COLO668 (cell line): ENCODE measurements around the gene ROBO4.

Experiments
- DNase-seq: peaks from one replicate; lab custom pipeline; 2025; ENCODE audit not compliant: unreplicated experiment; lab: John Stamatoyannopoulos, UW

The ROBO4 gene

DNA sequence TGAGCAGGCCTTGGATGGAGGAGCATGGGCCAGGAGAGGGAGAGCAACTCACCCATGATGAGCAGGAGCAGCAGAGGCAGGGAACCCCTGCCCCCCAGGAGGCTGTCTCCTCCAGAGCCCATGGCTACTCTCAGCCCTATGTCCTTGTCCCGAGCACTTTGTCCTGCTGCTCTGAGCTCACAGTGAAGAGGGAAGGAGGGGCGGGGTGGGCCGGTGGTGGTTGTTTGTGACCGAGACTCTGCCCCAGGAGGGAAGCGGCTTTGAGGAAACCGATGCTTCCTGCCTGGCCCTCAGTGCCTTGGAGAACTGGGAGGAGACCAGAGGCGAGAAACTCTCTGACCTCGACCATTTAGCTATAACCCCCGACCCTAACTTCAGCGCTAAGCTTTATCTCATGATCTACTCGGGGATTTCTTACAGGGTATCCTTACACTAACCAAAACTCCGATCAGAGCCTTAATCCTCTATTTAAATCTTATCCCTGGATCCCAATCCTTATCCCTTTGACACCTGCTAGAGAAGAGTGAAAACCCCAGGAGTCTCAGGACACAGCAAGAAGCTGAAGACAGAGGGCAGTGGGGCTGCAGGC, at the start of gene ROBO4:
TSS of gene ROBO4 (minus strand) at position 192 of the 589 bp plus-strand sequence. CDS start at position 122, 70 bp downstream.
- DNase-seq, result no peak

DNA sequence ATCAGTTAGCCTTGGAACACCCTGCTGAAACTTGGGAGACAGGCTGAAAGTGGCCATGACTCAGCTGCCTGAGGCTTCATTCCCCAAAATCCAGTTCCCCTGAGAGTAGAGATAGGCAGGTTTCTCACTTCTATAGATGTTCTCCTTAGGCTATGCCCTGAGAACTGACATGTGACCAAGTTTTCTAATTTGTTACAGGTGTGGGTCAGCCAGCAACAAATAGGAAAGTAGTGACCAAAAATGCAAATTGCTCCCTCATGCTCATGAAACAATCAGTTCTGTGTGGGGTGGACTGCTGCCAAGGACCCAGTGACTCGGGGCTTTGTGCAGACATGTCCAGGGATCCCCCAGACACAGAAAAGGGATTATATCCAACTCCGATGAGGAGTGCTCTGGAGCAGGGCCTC, 49.1 kb upstream of the ROBO4 start:
- no peak for DNase-seq

DNA sequence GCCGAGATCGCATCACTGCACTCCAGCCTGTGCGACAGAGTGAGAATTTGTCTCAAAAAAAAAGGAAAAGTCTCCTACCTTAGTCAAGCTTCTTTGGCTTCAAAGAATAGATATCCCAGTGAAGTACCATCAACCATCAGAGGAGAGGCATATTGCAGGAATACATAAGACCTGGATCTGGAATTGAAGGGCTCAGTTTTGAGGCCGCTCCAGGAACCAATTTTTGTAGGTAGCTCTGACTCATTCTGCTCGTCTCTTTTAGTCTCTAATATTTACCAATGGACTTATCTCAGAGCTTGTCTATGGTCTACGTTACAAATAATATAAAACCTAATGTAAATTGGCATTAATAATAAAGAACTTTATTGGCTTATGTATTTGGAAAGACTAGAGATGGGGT, 48.2 kb upstream of the ROBO4 start:
- no peak for DNase-seq

DNA sequence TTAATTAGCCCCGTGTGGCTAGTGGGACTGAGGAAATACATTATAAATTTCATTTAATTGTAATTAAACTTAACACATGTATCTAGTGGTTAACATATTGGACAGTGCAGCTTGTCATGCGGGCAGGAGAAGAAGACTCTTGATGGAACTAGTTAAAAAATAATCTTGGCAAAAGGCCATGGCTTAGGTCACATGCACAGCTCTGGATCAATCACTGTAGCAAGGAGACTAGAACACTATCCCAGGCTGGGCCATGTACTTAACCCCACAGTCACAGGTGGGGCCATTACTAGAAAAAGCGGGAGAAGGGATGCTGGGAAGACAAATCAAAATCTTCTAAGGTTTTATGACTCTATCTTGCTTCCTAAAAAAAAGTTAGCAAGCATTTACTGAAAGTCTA, 46.9 kb upstream of the ROBO4 start:
- DNase-seq, result no peak

DNA sequence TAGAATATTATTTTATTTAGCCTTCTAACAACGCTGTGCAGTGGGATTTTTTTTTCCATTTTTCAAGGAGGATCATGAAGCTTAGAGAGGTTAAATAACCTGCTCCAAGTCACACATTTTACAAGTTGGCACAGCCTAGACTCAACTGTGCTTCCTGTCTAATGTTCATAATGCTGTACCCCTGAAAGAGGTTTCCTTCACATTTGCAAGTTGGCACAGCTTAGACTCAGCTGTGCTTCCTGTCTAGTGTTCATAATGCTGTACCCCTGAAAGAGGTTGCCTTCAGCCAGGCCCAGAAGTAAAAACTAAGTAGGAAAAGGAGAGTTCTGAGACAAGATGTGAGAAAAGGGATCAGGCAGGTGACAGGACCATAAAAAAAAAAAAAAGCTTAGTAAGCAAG, 46.1 kb upstream of the ROBO4 start:
- DNase-seq, result no peak

DNA sequence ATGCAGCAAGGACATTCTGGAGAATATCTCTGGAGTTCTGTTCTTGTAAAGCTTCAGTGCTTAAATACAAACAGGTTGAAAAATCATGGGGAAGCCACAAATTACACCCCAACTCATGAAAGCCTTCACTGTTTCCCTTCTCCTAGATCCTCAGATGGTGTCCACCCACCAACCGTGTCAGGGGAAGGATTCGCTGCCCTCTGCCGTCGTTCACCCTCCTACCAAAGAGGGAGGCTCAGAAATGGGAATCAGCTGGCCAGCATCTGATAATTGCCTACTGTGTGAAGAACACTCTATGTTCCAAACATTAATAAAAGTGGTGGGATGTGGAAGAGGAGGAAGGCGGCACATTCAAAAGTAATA, 45.6 kb upstream of the ROBO4 start:
- DNase-seq, result no peak

DNA sequence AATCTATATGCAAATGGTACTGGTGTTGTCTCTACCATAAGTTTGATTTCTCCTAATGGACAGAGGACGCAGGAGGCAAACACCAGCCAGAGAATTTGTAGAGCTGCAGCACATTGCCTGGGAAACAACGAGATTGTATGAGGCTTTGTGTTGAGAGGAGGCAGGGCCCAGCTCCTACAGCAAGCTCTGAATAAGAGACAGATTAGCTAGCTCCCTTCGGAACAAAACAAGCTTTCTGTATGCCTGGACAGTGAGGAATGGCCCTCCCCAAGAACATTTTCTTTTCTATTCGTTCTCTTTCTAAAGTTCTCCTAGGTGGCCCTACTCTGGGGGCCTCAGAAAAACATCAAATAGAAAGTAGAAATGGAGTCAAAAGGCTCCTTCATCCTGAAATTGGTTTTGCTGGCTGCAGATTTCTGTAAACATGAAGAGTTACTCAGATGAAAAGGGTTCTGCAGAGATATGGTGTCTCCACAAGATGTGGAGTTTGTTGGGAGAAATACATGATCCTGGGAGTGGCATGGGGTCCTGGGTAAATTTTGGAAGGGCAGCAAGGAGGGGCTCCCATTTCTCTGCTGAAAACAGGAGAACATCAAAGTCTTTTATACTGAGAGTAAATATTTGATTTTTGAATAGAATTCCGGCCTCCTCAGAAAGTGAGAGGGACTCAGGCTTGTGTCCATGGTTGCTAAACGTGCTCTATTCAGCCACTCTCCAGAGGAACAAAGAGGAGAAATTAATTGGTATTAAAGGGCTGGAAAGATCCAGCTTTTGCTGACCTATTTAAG, 45.0 kb upstream of the ROBO4 start:
- DNase-seq, result no peak

DNA sequence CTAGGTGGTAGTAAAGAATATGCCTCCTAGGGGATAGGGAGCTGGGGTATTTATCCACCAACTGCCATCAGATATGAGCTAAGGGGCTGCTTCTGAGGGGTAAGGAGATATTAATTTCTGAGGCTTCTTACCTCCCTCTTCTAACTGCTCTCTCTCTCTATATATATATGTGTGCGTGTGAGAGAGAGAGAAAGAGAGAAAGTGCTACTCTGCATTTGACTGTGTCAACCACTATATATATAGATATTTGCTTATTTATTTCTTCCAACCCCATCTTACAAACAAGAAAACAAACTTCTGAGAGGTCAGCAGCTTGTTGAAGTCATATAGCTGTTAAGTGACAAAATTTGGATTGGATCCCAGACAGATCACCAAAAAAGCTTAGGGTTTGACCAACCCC, 44.0 kb upstream of the ROBO4 start:
- DNase-seq, result no peak

DNA sequence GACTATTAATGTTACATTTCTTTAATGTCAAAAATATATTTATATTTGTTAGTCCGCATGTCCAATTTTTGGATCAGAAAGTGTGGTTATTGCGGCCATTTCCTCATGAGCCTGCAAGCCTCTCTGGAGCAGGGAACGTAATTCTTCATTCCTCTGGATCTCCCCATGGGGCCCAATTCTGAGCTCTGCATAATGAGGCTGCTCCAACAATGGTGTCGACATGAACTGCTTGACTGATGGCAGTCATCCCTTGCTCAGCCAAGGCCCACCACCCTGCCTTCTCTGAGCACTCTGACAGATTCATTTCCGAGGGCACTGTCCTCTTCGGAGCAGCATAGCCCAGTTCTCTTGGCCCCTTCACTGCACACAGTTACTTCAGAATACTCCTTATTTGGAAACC, 41.3 kb upstream of the ROBO4 start:
- DNase-seq, result no peak

DNA sequence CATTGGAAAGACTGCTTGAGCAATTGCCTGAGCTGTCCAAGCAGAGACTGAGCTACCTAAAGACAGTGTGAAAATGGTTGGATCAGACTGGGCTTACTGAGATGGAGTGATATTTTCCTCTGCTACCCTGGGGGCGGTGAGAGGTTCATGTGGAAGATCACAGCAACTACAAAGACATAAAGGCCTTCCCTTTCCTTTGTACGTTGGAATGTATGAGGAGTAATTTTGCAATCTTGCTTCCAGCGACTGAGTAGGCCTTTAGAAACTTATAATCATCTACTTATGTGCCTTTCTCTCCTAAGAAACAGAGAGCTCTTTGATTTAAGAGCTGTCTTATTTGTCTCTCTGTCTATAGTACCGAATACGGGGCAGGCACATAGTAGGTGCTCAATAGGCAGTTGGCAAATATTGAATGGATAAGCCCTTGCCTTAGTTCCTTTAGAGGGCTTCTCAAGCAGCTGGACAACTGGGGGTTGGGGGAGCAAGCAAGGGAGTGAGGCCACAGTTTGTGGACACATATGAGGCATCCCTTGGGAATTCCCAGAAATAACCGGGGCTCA, 40.6 kb upstream of the ROBO4 start:
- DNase-seq, result no peak

DNA sequence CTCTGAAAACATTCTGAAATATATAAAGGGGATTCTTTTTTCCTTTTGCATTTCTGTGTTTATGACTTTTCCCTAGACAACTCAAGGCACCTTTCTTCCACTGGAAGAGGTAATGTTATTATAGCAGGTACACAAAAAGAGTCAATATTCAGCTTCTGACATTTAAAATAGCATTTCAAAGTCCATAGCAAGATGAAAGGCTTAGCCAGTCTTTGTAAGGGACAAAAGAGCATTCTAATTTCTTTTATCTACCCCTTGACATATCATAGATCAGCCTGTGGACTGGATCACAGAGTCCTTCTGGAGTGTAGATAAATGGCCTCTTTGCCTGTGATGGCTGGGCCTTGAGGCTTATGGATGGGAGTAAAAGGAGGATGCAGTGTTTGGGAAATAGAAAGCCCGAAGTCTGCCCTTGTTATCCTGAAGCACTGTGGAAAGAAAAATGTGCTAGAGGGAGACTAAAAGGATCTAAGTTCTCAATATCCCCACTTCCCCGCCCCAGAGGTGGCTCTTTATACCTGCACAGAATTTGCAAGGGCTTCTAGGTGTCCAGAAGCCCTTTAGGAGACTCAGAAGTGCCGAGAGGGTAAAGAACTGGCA, 39.8 kb upstream of the ROBO4 start:
- DNase-seq, result no peak

DNA sequence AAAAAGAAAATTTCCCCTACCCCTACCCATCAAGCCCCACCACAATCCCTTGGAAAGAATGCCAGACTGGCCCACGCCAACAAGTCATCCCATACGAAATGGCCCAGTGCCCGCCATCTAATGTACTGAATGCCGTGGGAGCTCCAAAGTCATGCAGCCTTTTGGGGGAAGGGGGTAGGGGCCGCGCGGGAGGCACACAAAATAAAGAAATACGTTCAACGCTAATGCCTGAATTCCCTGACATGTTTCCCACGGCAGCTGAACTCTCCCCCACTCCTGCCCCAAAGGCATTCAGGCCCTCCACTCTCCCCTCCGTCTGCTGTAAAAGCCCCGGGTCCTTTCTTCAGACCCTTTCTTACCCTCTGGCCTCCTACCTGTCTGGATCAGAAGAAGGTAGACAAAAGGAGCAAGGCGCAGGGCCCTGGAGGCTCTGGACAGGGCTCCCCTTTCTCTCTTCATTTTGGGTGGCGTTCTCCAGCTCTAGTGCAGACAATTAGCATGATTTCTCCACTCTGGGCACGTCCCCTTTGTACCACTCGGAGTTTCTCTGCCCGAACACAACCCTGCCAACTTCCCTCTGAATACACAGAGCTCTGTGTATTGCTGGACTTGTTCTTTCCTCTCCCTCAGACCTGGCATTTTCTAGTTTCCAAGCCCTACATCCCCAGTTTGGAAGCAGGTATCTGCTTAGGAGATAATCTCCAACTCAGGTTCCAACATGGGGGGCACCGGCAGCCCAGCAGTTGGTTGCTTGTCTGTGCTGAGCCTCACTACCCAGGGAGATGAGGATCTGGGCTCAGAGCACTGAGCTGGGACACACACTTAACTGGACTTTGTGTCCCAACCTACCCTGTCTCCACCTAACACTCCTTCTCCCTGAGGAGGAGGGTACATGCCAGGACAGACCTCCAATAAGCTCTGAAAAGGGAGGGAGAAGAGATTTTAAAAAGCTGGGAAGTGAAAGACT, 38.2 kb upstream of the ROBO4 start, which contains the start of gene HEPACAM:
TSS of gene HEPACAM (minus strand) at position 500 of the 967 bp plus-strand sequence. CDS start at position 459, 41 bp downstream.
- DNase-seq, result no peak

DNA sequence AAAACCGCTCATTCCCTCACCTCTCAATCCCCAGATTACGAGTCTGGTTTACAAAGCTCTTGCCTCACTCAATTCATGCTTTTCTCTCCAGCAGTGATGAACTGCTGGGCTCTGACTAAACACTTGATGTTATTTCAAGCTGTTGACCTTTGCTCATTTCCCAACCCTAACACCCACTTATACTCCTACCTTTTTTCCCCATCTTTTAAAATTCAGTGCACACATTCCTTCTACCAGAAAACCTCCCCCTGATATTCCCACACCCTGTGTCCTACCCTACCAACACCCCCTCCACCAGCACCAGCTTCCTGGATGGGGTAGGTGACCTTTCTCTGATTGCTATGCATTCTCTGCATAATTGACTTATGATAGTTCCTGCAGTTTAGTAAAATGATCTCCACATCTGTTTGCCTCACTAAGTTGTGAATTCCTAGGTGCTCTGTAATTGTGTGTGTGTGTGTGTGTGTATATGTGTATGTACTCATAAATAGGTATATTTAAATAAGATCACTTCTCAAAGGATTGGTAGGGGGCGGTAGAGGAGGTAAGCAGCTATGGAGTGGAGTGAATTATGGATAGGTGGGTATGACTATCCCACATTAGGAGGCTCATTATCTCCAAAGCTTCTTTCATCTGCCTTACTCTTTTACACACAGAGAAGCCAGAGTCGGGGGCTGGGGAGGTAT, 37.3 kb upstream of the ROBO4 start:
- DNase-seq, result no peak

DNA sequence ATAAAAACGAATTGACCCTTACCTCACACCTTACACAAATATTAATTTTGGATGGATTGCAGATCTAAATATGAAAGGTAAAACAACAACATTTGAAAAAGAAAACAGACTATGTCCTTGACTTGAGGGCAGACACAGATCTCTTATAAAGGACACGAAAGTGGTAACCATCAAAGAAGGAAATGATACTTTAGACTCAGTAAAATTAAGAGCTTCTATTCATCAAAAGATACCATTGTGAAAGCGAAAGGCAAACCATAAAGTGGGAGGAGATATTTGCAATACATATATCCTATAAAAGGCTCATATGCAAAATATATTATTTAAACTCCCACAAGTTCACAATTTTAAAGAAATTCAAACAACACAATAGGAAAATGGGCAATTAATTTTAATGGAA, 33.1 kb upstream of the ROBO4 start:
- no peak for DNase-seq

DNA sequence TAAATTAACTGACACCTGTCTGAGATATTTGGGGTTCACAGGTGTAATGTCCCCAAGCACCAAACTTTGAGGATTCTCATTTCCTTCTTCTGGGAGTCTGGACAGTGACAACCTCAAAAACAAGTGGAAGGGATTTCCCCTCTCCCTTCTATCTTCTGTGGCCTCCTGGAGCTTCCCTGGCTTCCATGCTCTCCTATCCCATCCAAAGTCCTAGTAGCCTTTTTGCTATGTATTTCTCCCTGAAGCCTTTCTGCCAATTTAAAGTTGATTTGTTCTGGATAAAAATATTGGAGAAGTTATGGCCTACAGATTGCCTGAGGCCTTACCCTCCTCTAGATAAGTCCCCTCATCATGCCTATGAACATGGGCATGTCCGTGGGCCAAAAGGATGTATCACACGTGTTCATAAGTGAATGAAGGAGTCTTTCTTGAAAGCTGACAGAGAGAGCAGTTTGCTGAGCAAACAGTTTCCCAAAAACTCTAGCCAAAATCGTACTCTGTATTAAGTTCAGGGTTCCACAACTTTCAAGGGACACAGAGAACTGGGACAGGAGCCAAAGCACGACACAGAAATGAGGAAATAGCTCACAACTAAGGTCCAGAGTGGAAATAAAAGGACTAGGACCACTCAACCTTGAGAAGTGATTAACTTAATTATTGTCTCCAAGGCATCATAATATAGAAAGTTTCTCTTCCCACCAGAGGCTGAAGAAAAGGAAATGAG, 31.4 kb upstream of the ROBO4 start:
- DNase-seq, result no peak

DNA sequence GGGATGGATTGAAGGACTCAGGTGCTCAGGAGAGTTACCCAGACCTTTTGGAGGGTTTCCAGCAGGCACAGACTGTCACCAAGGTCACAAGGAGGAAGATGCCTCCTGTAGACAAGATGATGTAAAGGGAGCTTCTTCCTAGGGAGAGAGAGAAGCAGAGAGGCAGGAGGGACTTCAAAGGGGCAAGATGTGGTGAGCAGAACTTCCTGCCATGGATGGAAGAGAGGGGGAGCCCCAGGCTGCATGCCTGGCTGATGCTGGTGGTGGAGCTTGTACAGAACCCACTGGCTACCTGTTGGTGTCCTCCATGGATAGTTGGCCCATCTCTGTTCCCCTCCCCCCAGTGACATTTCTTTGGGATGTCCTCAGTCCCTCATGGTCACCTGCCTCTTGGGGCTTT, 25.6 kb upstream of the ROBO4 start:
- DNase-seq, result no peak

DNA sequence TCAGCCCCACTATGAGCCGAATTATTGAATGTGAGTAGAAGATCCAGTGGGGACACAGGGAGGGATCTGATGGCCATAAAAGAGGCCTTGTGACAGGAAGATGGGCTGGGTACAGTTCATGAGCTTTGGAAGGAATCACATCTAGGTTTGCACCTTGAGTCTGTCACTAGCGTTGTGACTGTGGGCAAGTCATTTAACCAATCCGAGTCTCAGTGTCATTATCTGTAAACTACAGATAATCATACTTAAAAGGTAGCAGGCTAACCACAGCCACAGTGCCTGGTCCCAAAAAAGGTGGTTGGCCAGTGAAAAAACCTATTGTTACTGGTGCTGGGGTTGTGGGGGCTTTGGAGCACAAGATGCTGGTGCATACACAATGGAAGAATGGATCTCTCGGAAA, 25.2 kb upstream of the ROBO4 start:
- no peak for DNase-seq

DNA sequence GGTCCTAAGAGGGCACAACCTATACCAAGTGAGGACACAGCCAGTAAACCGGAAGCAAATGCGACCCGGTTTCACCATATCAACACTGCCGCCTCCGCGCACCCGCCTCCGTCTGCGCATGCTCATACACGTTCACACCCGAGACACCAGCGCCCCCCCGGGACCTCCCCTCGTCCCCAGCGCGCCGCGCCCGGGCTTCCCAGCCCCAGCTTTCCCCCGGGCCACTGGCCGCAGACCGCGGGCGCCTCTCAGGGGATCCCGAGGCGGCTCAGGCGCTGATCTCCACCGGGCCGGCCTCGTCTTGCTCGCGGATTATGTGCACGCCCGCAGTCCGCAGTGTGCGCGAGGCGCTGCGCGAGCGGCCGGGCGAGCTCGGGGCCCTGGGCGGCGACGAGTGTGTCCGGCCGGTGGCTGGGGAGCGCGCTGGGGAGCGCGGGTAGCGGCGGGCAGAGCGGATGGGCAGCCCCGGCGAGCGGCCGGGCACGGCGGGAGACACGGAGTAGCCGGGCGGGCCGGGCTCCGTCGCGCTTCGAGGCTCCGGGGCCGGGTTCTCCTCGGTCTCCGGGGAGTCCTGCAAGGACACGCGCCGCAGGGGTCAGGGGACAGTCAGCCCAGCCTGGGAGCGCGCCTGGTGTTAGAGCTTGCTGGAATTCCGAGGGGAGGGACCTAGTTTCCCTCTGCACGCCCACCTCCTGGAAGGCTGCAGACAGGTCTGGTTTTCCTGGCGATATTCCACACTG, 23.4 kb upstream of the ROBO4 start:
- DNase-seq, result peak; percentile 65

DNA sequence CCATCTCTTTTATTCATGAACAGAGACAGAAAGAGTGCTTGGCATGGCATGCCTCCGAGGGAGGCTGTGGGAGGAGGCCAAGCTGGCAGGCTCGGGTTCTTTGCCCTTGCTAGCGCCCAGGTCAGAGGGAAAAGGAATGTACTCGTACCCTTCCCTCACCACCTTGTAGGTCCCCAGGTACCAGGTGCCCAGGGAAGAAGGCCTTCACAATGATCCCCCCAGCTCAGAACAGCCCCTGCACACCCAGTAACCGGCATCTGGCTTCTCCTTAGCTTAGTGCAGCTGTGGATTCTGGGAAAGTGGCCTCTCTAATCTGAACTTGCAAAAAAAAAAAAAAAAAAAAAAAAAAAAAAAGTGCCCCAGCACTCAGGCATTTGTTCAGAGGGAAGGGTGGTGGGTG, 22.7 kb upstream of the ROBO4 start:
- no peak for DNase-seq
